OCI-LY1 (cell line): ENCODE measurements around the gene ICA1.
"Not testable (repeated sequence)": the region's sequence is repeated elsewhere in the genome, so short reads cannot be mapped to it uniquely, and the experiment has no call there.

Experiments used
- H2AFZ ChIP-seq: fragments of 200-600 bp; sonication (generic), shearing (Covaris generic); 2 replicates; pipeline ENCODE4 v1.6.0; 2014; ENCODE audit warnings: antibody characterized with exemption, mild to moderate bottlenecking, low read length
- H3F3A ChIP-seq: fragments of 200-600 bp; sonication (generic), shearing (Covaris generic); 2 replicates; pipeline ENCODE4 v1.6.0; 2014; ENCODE audit warnings: mild to moderate bottlenecking, antibody characterized with exemption, low read length, moderate library complexity; ENCODE audit not compliant: insufficient read depth
- H3K27ac ChIP-seq: fragments of 200-600 bp; sonication (generic); 2 replicates; pipeline ENCODE4 v1.5.1; 2014; ENCODE audit warnings: low read length, mixed run types, mild to moderate bottlenecking, low read depth; ENCODE audit not compliant: poor library complexity, severe bottlenecking
- H3K27me3 ChIP-seq: fragments of 200-600 bp; sonication (generic); 2 replicates; pipeline ENCODE4 v1.6.0; 2014; ENCODE audit warnings: antibody characterized with exemption, mild to moderate bottlenecking, low read length, moderate library complexity; ENCODE audit not compliant: insufficient read depth
- H3K36me3 ChIP-seq: fragments of 200-600 bp; sonication (generic); 2 replicates; pipeline ENCODE4 v1.6.1; 2014; ENCODE audit warnings: mild to moderate bottlenecking, antibody characterized with exemption, low read length, moderate library complexity, mixed read lengths; ENCODE audit not compliant: insufficient read depth
- H3K4me1 ChIP-seq: fragments of 200-600 bp; sonication (generic); 2 replicates; pipeline ENCODE4 v1.5.1; 2014; ENCODE audit warnings: mild to moderate bottlenecking, low read length, moderate library complexity; ENCODE audit not compliant: insufficient read depth, severe bottlenecking
- H3K4me2 ChIP-seq: fragments of 200-600 bp; sonication (generic), shearing (Covaris generic); 2 replicates; pipeline ENCODE4 v1.6.1; 2014; ENCODE audit warnings: low read length
- H3K4me3 ChIP-seq: fragments of 200-600 bp; sonication (generic); 2 replicates; pipeline ENCODE4 v1.5.1; 2014; ENCODE audit warnings: low read length, low read depth, mild to moderate bottlenecking, mixed read lengths; ENCODE audit not compliant: poor library complexity, severe bottlenecking
- H3K79me2 ChIP-seq: fragments of 200-600 bp; shearing (Covaris generic); 2 replicates; pipeline ENCODE4 v1.6.1; 2016; ENCODE audit warnings: mixed run types, low read length, mixed read lengths; ENCODE audit not compliant: insufficient read depth
- H3K9ac ChIP-seq: fragments of 200-600 bp; sonication (generic), shearing (Covaris generic); 2 replicates; pipeline ENCODE4 v1.6.1; 2014; ENCODE audit warnings: mild to moderate bottlenecking, low read length, mixed read lengths
- H3K9me2 ChIP-seq: fragments of 200-600 bp; sonication (generic), shearing (Covaris generic); 2 replicates; pipeline ENCODE4 v1.6.1; 2014; ENCODE audit warnings: low read depth, mild to moderate bottlenecking, low read length, mixed read lengths
- H3K9me3 ChIP-seq: fragments of 200-600 bp; shearing (Covaris generic); 2 replicates; pipeline ENCODE4 v1.6.1; 2014; ENCODE audit warnings: low read length, mixed read lengths
- H4K20me1 ChIP-seq: fragments of 200-600 bp; sonication (generic), shearing (Covaris generic); 2 replicates; pipeline ENCODE4 v1.6.0; 2016; ENCODE audit warnings: mild to moderate bottlenecking, low read length; ENCODE audit not compliant: insufficient read depth
- EZH2 ChIP-seq: fragments of 200-600 bp; sonication (generic), shearing (Covaris generic); IDR thresholded peaks from 2 replicates; pipeline ENCODE4 v1.8.0; 2017; ENCODE audit warnings: borderline replicate concordance, mixed run types, mild to moderate bottlenecking, antibody characterized with exemption, low read length, moderate library complexity, mixed read lengths
- TF ChIP-seq, protein P1 (sequence below): fragments of 200-600 bp; sonication (generic), shearing (Covaris generic); IDR thresholded peaks from 2 replicates; pipeline ENCODE4 v1.5.1; 2017; ENCODE audit warnings: mild to moderate bottlenecking, antibody characterized with exemption, low read length, moderate library complexity, mixed read lengths

The ICA1 gene

DNA sequence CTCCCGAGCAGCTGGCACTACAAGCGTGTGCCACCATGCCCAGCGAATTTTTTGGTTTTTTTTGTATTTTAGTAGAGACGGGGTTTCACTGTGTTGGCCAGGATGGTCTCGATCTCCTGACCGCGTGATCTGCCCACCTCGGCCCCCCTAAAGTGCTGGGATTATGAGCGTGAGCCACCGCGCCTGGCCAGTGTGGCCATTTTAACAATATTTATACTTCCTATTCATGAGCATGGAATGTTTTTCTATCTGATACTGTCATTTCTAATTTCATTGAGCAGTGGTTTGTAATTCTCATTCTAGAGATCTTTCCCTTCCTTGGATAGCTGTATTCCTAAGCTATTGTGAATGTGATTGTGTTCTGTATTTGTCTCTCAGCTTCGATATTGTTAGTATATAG, 197.1 kb downstream of the ICA1 start:
- no peaks in the 10 kb centered on the region for H4K20me1 ChIP-seq
- no peak overlapping the region for H3K27ac ChIP-seq
- peaks cover 83% of the 10 kb centered on the region for H3K36me3 ChIP-seq
- peaks cover 39% of the 10 kb centered on the region for H3K79me2 ChIP-seq
- no peak overlapping the region for H3K9ac ChIP-seq
- no peak overlapping the region for H2AFZ ChIP-seq
- H3K9me2 ChIP-seq, result no peaks in the 10 kb centered on the region
- H3F3A ChIP-seq, result peaks cover 2% of the 10 kb centered on the region; the same call in 1 of the 2 replicates
- no peak overlapping the region for H3K4me2 ChIP-seq
- H3K4me3 ChIP-seq, result no peak overlapping the region
- H3K9me3 ChIP-seq, result no peaks in the 10 kb centered on the region
- H3K4me1 ChIP-seq, result no peaks in the 10 kb centered on the region
- TF ChIP-seq EZH2, result no peak
- TF ChIP-seq, protein P1, sequence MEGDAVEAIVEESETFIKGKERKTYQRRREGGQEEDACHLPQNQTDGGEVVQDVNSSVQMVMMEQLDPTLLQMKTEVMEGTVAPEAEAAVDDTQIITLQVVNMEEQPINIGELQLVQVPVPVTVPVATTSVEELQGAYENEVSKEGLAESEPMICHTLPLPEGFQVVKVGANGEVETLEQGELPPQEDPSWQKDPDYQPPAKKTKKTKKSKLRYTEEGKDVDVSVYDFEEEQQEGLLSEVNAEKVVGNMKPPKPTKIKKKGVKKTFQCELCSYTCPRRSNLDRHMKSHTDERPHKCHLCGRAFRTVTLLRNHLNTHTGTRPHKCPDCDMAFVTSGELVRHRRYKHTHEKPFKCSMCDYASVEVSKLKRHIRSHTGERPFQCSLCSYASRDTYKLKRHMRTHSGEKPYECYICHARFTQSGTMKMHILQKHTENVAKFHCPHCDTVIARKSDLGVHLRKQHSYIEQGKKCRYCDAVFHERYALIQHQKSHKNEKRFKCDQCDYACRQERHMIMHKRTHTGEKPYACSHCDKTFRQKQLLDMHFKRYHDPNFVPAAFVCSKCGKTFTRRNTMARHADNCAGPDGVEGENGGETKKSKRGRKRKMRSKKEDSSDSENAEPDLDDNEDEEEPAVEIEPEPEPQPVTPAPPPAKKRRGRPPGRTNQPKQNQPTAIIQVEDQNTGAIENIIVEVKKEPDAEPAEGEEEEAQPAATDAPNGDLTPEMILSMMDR, result no peak
- H3K27me3 ChIP-seq, result no peaks in the 10 kb centered on the region

DNA sequence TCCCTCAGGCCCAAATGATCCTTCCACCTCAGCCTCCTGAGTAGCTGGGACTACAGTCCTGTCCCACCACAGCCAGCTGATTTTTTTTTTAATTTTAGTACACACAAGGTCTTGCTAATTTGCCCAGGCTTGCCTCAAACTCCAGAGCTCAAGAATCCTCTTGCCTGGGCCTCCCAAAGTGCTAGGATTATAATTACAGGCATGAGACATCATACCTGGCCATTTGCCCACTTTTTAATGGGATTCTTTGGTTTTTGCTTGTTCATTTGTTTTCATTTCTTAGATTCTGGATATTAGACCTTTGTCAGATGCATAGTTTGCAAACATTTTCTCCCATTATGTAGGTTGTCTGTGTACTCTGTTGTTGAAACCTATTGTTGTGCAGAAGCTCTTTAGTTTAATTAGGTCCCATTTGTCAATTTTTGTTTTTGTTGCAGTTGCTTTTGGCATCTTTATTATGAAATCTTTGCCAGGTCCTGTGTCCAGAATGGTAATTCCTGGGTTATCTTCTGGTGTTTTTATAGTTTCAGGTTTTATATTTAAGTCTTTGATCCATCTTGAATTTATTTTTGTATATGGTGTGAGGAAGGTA, 198.2 kb downstream of the ICA1 start:
- TF ChIP-seq EZH2, result no peak
- TF ChIP-seq, protein P1, result no peak
- H3K9ac ChIP-seq, result no peak overlapping the region
- H3K9me2 ChIP-seq, result no peaks in the 10 kb centered on the region
- no peaks in the 10 kb centered on the region for H3K27me3 ChIP-seq
- no peak overlapping the region for H2AFZ ChIP-seq
- no peaks in the 10 kb centered on the region for H3K9me3 ChIP-seq
- H3K36me3 ChIP-seq, result peaks cover 91% of the 10 kb centered on the region
- H3K79me2 ChIP-seq, result peaks cover 39% of the 10 kb centered on the region
- no peak overlapping the region for H3K4me2 ChIP-seq
- H4K20me1 ChIP-seq, result no peaks in the 10 kb centered on the region
- H3K4me1 ChIP-seq, result no peaks in the 10 kb centered on the region
- no peak overlapping the region for H3K27ac ChIP-seq
- peaks cover 11% of the 10 kb centered on the region for H3F3A ChIP-seq
- H3K4me3 ChIP-seq, result no peak overlapping the region

DNA sequence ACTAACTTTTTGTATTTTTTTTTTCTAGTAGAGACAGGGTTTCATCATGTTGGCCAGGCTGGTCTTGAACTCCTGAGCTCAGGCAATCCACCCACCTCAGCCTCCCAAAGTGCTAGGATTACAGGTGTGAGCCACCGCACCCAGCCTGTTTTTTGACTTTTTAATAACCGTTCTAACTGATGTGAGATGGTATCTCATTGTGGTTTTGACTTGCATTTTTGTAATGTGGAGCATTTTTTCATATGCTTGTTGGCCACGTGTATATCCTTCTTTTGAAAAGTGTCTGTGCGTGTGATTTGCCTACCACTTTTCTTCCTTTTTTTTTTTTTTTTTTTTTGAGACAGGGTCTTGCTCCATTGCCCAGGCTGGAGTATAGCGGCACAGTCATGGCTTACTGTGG, 198.7 kb downstream of the ICA1 start:
- H4K20me1 ChIP-seq, H3K4me3 ChIP-seq, H2AFZ ChIP-seq, H3K9me3 ChIP-seq, H3K9ac ChIP-seq, H3K27me3 ChIP-seq, H3K4me1 ChIP-seq, H3K9me2 ChIP-seq, H3K27ac ChIP-seq, H3K4me2 ChIP-seq: not testable (repeated sequence)
- peaks cover 91% of the 10 kb centered on the region for H3K36me3 ChIP-seq
- peaks cover 39% of the 10 kb centered on the region for H3K79me2 ChIP-seq
- peaks cover 11% of the 10 kb centered on the region for H3F3A ChIP-seq
